Measurements from ENCODE around the gene SPATA31D4.

The SPATA31D4 gene

GRCh38 chr9:81964218-81965171, 36.3 kb downstream of the SPATA31D4 start:
- no peak for DNase-seq (ENCODE audit: low read depth in 2 of 2)

GRCh38 chr9:81968026-81968425, 39.8 kb downstream of the SPATA31D4 start:
- no peak for DNase-seq (ENCODE audit: low read depth in 2 of 2)

GRCh38 chr9:81969971-81970370, 41.7 kb downstream of the SPATA31D4 start:
- DNase-seq (ENCODE audit: low read depth in 2 of 2): no peak

- DNase-seq (ENCODE audit: low read depth in 2 of 2): no peak
Observed at GRCh38 chr9:81971727-81972126, 43.5 kb downstream of the SPATA31D4 start.

GRCh38 chr9:81974764-81975163, 46.5 kb downstream of the SPATA31D4 start:
- DNase-seq (ENCODE audit: low read depth in 2 of 2): no peak

GRCh38 chr9:81976351-81976750, 48.1 kb downstream of the SPATA31D4 start:
- DNase-seq (ENCODE audit: low read depth in 2 of 2): no peak

GRCh38 chr9:81979196-81979595, 51.0 kb downstream of the SPATA31D4 start:
- DNase-seq (ENCODE audit: low read depth in 2 of 2): no peak

GRCh38 chr9:81980568-81980967, 52.3 kb downstream of the SPATA31D4 start:
- no peak for DNase-seq (ENCODE audit: low read depth in 2 of 2)

GRCh38 chr9:81981883-81982282, 53.7 kb downstream of the SPATA31D4 start:
- DNase-seq (ENCODE audit: low read depth in 2 of 2): no peak
